Right ventricle myocardium inferior (tissue), 1 donor: ENCODE results near the gene MINDY2. TPM values are rescaled to one million over a fixed set of nuclear protein-coding genes. Genes with fewer than 3 reads are reported as not detected.
"Not testable (repeated sequence)": the region's sequence is repeated elsewhere in the genome, so short reads cannot be mapped to it uniquely, and the experiment has no call there.

Experiments used
- ATAC-seq: fragments of 200-7000 bp; cut with Tn5 transposase; one replicate; pipeline ENCODE4 v1.9.1; 2020; ENCODE audit warnings: mild to moderate bottlenecking, moderate library complexity
- DNase-seq: peaks from one replicate; pipeline ENCODE4 v3.0.0; 2021; ENCODE audit errors: missing footprints
- intact Hi-C: fragments of 100-400 bp; cut with DNase I; formaldehyde crosslinking; loops from one replicate; pipeline ENCODE4 v1.11.0; 2022
- total RNA-seq: library from RNA; stranded (reverse); fragmentation: NEBNext Ultra II Directional; extraction: Animal tissue kit (Norgen Biotek cat#: 25700); gene quantifications from one replicate; pipeline ENCODE4 v1.2.1, GENCODE V29; 2021
- donor health status: DM: no; HTN: yes; CAD: no; lungs with severe emphysema.

Gene MINDY2
- total RNA-seq, 1 donor from 2014 or later = 38.2 TPM

DNA sequence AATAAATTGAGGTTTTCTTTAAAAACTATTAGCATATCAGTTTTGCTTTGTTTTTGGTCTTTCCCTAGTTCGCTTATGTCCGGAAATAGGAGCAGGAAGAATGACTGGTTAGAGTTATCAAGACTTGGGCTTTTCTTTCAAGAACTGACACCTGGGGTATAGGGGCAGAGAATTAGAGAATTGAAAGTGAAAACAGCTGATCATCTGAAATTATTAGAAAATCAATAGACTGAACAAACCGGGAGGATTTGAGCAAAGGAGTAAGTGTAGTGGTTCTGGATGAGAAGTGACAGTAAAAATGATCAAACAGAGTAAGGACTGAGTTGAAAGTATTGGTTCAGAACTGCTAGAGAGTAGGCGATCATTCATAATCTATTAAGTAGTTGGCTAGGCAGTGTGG lies 6.0 kb downstream of the MINDY2 start:
- intact Hi-C loops = loop anchor here (10.0 kb wide), 1 partner anchor 442 kb away; no protein-coding TSS in a partner anchor
- ATAC-seq = no peak
- DNase-seq = no peak

- intact Hi-C loops = loop anchor here (10.0 kb wide), 1 partner anchor 445 kb away; no protein-coding TSS in a partner anchor
These were observed 8.5 kb downstream of the MINDY2 start for GRCh38 chr15:58779554-58779953.

DNA sequence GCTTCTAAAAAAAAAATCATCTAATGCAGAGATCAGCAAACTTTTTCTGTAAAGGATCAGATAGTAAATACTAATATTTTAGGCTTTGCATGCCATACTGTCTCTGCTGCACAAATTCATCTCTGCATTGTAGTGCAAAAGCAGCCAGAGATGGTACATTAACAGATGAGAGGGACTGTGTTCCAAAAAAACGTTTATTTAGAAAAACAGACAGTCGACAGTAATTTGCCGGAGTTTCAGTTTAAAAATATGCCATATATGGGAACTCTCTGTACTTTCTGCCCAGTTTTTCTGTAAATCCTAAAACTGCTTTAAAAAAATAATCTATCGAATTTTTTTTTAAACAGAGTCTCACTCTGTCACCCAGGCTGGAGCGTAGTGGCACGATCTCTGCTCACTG lies 14.3 kb downstream of the MINDY2 start:
- no peak for DNase-seq
- ATAC-seq = no peak
- intact Hi-C loops = no loop called here

More at GRCh38 chr15:58779554-58779953, 8.5 kb downstream of the MINDY2 start:
- DNase-seq = no peak
- ATAC-seq = no peak

DNA sequence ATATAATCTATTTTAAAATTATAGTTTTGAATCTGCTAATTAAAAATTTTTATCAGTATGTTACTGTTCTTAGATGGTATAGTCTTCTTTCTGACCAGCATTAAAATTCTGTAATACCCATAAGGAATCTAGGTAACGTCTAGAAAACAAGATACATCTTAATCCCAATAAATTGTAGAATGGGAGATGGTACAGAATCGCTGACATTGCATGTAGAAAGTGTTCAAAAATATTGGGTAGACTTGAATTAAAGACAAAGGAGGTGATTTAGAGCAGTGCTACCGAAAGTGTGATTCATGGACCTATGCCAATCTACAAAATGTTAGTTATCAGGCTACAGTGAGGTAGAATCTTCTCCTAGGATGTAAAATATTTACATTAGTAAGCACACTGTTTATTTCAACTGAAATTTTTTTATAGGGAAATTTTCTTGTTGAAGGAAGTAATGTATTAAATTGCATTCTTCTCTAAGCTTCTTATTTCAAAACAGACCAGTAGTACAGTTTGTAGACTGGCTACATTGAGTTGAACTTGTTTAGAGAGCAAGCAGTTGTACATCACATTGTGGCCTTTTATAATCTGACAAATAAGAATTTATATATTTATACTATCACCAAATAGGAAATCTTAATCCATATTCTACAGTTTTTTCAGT lies 17.1 kb downstream of the MINDY2 start:
- intact Hi-C loops = no loop called here

GRCh38 chr15:58793862-58794261 lies 22.8 kb downstream of the MINDY2 start:
- ATAC-seq (no peak), DNase-seq (no peak)
- intact Hi-C loops = no loop called here

More for the DNA sequence above, 17.1 kb downstream of the MINDY2 start:
- ATAC-seq = no peak
- DNase-seq = no peak

GRCh38 chr15:58795825-58796224 lies 24.7 kb downstream of the MINDY2 start:
- ATAC-seq (no peak), DNase-seq (no peak)
- intact Hi-C loops = no loop called here

GRCh38 chr15:58797505-58797904 lies 26.4 kb downstream of the MINDY2 start:
- intact Hi-C loops = no loop called here
- DNase-seq (no peak), ATAC-seq (no peak)

DNA sequence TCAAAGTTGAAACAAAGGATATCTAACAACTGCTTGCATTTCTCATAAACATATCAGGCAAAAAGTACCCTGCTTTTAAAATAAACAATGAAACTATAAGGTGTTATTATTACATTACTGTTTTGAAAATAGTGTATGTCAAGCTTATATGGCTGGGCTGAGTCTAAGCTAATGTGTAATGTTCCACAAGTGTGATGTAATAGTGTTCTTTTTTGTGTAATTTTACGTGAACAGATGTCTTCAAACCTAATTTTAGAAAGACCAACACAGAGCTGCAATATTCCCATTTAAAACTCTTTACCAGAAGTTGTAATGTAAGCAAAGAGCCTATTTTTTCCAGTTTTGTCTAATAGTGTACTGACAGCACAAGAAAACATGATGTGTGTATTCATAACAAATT lies 34.0 kb downstream of the MINDY2 start:
- no peak for DNase-seq
- intact Hi-C loops = no loop called here

GRCh38 chr15:58823267-58823666 lies 52.2 kb downstream of the MINDY2 start:
- intact Hi-C loops, DNase-seq, ATAC-seq: not testable (repeated sequence)

More for the DNA sequence above, 34.0 kb downstream of the MINDY2 start:
- no peak for ATAC-seq

GRCh38 chr15:58830556-58830955 lies 59.5 kb downstream of the MINDY2 start:
- no peak for ATAC-seq
- no peak for DNase-seq
- intact Hi-C loops = no loop called here

DNA sequence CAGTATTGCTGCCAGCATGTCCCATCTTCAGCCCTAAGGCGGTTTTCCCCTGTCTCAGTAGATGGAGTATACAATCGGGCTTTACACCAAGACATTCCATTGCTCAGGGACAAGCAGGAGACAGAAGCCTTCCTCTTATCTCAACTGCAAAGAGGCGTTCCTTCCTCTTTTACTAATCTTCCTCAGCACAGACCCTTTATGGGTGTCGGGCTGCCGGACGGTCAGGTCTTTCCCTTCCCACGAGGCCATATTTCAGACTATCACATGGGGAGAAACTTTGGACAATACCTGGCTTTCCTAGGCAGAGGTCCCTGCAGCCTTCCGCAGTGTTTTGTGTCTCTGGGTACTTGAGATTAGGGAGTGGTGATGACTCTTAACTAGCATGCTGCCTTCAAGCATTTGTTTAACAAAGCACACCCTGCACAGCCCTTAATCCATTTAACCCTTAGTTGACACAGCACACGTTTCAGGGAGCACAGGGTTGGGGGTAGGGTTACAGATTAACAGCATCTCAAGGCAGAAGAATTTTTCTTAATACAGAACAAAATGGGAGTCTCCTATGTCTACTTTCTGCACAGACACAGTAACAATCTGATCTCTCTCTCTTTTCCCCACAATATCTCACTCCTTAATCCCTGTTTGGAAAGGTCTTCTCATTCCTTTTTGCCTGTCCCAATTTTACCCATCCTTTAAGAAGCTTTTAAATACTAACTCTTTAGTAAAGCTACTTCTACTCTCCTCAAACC lies 62.8 kb downstream of the MINDY2 start:
- ATAC-seq, DNase-seq, intact Hi-C loops: not testable (repeated sequence)

- intact Hi-C loops = no loop called here
- no peak for ATAC-seq
- DNase-seq = no peak
These were observed 68.4 kb downstream of the MINDY2 start for GRCh38 chr15:58839485-58839884.

GRCh38 chr15:58840048-58840447 lies 68.9 kb downstream of the MINDY2 start:
- intact Hi-C loops = no loop called here
- ATAC-seq = no peak
- no peak for DNase-seq

DNA sequence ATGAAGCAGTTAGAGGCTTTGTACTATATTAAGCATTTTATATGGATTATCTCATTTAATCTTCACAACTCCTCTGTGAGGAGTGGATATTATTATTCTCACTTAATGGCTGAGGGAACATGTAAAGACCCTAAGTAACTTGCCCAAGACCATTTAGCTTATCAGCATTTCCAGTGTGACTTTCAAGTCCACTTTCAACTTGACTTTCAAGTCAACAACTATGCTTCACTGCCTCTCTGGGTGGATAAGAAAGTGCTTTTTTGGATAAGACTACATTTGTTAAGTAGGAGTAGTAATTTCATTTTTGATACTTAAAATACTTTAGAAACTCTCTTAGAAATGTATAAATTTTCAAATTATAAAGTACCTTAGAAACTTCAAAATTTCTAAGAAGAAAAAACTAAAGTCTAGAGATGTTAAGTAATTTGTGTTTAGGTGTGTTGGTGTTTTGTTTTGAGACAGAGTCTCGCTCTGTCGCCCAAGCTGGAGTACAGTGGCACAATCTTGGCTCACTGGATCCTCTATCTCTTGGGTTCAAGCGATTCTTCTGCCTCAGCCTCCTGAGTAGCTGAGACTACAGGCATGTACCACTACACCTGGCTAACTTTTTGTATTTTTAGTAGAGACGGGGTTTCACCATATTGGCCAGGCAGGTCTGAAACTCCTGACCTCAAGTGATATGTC lies 71.8 kb downstream of the MINDY2 start:
- DNase-seq = no peak
- no peak for ATAC-seq

GRCh38 chr15:58851205-58851604 lies 80.1 kb downstream of the MINDY2 start:
- DNase-seq, intact Hi-C loops, ATAC-seq: not testable (repeated sequence)

More for the DNA sequence above, 71.8 kb downstream of the MINDY2 start:
- intact Hi-C loops = no loop called here

GRCh38 chr15:58852347-58852746 lies 81.2 kb downstream of the MINDY2 start:
- no peak for DNase-seq
- no peak for ATAC-seq

DNA sequence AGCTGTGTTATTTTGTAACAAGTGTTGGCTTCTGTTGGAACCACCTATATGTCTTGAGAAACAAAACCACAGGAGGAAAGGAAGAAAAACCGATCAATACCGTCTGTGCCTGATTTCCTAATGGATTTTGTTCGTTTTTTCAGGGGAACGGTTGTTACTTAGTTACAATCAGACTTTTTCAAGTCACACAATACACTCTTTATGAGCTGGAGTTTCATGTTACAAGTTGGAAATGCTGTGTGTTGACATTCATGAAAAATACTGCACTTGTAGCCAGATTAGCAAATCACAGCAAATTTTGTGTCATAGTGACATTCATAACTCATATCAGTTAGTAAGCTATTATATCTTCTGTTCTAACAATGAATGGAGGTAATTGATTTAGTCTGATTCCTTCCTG lies 83.5 kb downstream of the MINDY2 start:
- no peak for DNase-seq
- intact Hi-C loops = no loop called here
- ATAC-seq = no peak

More at GRCh38 chr15:58852347-58852746, 81.2 kb downstream of the MINDY2 start:
- intact Hi-C loops = no loop called here

DNA sequence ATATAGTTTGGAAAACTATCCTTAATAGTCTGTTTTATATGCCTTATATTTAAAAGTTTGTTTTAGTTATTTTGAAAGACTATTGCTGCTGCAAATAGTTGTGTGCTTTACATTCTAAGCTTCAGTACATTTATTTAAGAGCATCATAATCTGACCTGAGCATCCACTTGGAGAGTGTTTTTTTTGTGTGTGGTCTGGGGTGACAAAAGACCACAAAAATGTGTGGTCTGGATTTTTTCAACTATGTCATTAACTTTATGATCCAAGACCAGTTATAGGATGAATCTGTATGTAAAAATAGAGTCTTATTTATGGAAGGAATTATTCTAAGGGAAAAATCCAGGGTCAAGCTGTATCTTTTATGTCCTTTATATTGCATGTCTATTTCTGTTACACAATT lies 85.0 kb downstream of the MINDY2 start:
- intact Hi-C loops = no loop called here
- DNase-seq (no peak), ATAC-seq (no peak)

GRCh38 chr15:58856621-58857020 lies 85.5 kb downstream of the MINDY2 start:
- DNase-seq, intact Hi-C loops, ATAC-seq: not testable (repeated sequence)
